Cardiac muscle cell (in vitro differentiated cells and primary cell): Measurements from ENCODE around the gene AQR. TPM values are rescaled to one million over a fixed set of nuclear protein-coding genes. Genes with fewer than 3 reads are reported as not detected.
"Not testable (repeated sequence)": the region's sequence is repeated elsewhere in the genome, so short reads cannot be mapped to it uniquely, and the experiment has no call there.

Source experiments
- DNase-seq, 2 donors: peaks; one replicate each; pipeline versions ENCODE4 v3.0.0 to v3.0.0-alpha.2; 2010 to 2017; ENCODE audit warnings: low read depth in 1 of 2, low spot score in 1 of 2
- H3K27ac ChIP-seq: fragments of 200-600 bp; sonication (generic); 2 replicates; pipeline ENCODE4 v1.5.1; 2016
- H3K27me3 ChIP-seq: fragments of 200-600 bp; sonication (generic); 2 replicates; pipeline ENCODE4 v1.6.0; 2016; ENCODE audit warnings: control low read depth
- H3K36me3 ChIP-seq: fragments of 200-600 bp; sonication (generic); 2 replicates; pipeline ENCODE4 v1.5.1; 2016; ENCODE audit warnings: control low read depth
- H3K4me1 ChIP-seq: fragments of 200-600 bp; sonication (generic); 2 replicates; pipeline ENCODE4 v1.8.1; 2017; ENCODE audit warnings: low read depth, mild to moderate bottlenecking, mixed run types
- H3K4me3 ChIP-seq: fragments of 200-600 bp; sonication (generic); 2 replicates; pipeline ENCODE4 v1.5.1; 2016; ENCODE audit warnings: mild to moderate bottlenecking
- H3K9me3 ChIP-seq: fragments of 200-600 bp; sonication (generic); 2 replicates; pipeline ENCODE4 v1.5.1; 2017; ENCODE audit warnings: low read depth, mild to moderate bottlenecking, control low read depth
- polyA plus RNA-seq: library from polyadenylated mRNA; unstranded; fragments of >200 nt; fragmentation: Nextera tagmentation; extraction: Ambion mirVana; gene quantifications from 2 replicates; pipeline ENCODE4 v1.2.1, GENCODE V29; 2016
- total RNA-seq: library from RNA; depleted of rRNA; stranded (reverse); fragments of >200 nt; gene quantifications from 2 replicates; pipeline ENCODE4 v1.2.3, GENCODE V29; 2016
- TF ChIP-seq, protein P1 (sequence below): IDR thresholded peaks from 2 replicates; pipeline ENCODE4 v1.5.1; 2012; ENCODE audit warnings: low read depth, mild to moderate bottlenecking, low read length

AQR gene
- total and polyA plus RNA-seq, 2 experiments from 2014 or later, result 14.7 to 20.6 TPM

GRCh38 chr15:34952481-34952880, 17.1 kb downstream of the AQR start:
- Histone ChIP-seq H3K36me3 (peaks cover 23% of the 10 kb centered on the region), H3K4me3 (no peak overlapping the region), H3K9me3 (no peaks in the 10 kb centered on the region), H3K4me1 (no peaks in the 10 kb centered on the region), H3K27me3 (no peaks in the 10 kb centered on the region), H3K27ac (no peak overlapping the region)
- peak in 1 of 2 donors; percentile 8 for DNase-seq
- TF ChIP-seq, protein P1, sequence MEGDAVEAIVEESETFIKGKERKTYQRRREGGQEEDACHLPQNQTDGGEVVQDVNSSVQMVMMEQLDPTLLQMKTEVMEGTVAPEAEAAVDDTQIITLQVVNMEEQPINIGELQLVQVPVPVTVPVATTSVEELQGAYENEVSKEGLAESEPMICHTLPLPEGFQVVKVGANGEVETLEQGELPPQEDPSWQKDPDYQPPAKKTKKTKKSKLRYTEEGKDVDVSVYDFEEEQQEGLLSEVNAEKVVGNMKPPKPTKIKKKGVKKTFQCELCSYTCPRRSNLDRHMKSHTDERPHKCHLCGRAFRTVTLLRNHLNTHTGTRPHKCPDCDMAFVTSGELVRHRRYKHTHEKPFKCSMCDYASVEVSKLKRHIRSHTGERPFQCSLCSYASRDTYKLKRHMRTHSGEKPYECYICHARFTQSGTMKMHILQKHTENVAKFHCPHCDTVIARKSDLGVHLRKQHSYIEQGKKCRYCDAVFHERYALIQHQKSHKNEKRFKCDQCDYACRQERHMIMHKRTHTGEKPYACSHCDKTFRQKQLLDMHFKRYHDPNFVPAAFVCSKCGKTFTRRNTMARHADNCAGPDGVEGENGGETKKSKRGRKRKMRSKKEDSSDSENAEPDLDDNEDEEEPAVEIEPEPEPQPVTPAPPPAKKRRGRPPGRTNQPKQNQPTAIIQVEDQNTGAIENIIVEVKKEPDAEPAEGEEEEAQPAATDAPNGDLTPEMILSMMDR, result no peak

GRCh38 chr15:34951993-34952392, 17.5 kb downstream of the AQR start:
- no peak overlapping the region for H3K4me3 ChIP-seq
- DNase-seq, result peak in 1 of 2 donors; percentile 68
- peaks cover 23% of the 10 kb centered on the region for H3K36me3 ChIP-seq
- TF ChIP-seq, protein P1, result no peak
- no peaks in the 10 kb centered on the region for H3K9me3 ChIP-seq
- no peaks in the 10 kb centered on the region for H3K4me1 ChIP-seq
- H3K27ac ChIP-seq, result no peak overlapping the region
- no peaks in the 10 kb centered on the region for H3K27me3 ChIP-seq

DNA sequence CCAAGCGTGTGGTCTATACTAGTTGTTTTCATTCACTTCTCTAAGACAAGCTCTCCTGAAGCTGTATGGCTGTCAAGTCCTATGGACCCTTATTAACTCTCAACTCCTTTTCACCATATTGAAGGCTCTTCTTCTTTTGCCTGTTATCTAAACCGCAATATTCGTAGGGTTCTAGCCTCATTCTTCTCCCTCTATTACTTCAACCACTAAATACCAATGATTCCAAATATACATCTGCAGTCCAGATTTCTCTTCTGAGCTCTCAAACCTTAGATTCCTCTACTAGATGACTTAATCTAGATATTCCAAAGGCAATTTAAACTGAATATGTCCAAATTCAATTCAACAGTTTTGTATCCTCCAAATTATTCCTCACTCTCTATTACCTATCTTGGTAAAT, 24.6 kb downstream of the AQR start:
- Histone ChIP-seq H3K27me3 (no peaks in the 10 kb centered on the region), H3K4me1 (no peaks in the 10 kb centered on the region), H3K9me3 (no peaks in the 10 kb centered on the region), H3K4me3 (no peak overlapping the region), H3K36me3 (peaks cover 50% of the 10 kb centered on the region), H3K27ac (no peak overlapping the region)
- DNase-seq, result no peak
- TF ChIP-seq, protein P1, result no peak

DNA sequence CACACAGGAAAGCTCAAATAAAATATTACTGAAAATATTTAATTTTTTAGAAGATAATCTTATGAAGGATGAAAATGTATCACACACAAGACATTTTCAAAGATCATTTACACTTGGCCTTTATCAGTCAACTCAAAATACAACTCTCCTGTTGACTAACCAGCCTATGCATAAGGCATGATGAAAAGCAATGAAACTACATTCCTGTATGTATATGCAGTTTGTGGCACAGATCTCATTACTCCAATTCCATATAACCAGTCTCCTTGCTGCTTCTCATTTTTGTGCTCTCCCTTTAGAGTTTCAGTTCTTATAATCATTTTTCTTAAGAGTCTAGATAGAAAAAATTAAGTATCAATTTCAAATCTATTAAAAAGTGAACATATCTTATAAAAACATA, 25.8 kb downstream of the AQR start:
- H3K4me3 ChIP-seq, result no peak overlapping the region
- H3K27me3 ChIP-seq, result no peaks in the 10 kb centered on the region
- no peak for DNase-seq
- TF ChIP-seq, protein P1, result no peak
- no peak overlapping the region for H3K27ac ChIP-seq
- no peaks in the 10 kb centered on the region for H3K9me3 ChIP-seq
- H3K36me3 ChIP-seq, result peaks cover 61% of the 10 kb centered on the region
- H3K4me1 ChIP-seq, result no peaks in the 10 kb centered on the region

DNA sequence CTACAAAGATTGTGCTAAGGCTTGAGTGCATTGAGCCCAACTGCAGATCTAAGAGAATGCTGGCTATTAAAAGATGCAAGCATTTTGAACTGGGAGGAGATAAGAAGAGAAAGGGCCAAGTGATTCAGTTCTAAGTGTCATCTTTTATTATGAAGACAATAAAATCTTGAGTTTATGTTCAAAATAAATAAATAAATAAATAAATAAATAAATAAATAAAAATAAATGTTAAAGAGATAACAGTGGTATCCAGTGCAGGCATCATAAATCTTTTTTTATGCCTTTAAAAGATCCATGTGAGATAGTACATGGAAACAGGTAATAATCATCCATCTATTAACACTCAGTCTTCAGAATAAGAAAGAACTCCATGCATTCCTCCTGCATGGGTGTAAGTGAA, 26.3 kb downstream of the AQR start:
- H3K36me3 ChIP-seq, result peaks cover 65% of the 10 kb centered on the region
- not testable (repeated sequence) for H3K4me1 ChIP-seq, H3K27me3 ChIP-seq, DNase-seq, H3K27ac ChIP-seq, H3K9me3 ChIP-seq, H3K4me3 ChIP-seq

- DNase-seq, result peak in 1 of 2 donors; percentile 85
- no peaks in the 10 kb centered on the region for H3K27me3 ChIP-seq
- H3K4me3 ChIP-seq, result no peak overlapping the region
- H3K36me3 ChIP-seq, result peaks cover 66% of the 10 kb centered on the region
- no peaks in the 10 kb centered on the region for H3K9me3 ChIP-seq
- no peak overlapping the region for H3K27ac ChIP-seq
- no peaks in the 10 kb centered on the region for H3K4me1 ChIP-seq
- TF ChIP-seq, protein P1, result no peak
Observed at GRCh38 chr15:34942363-34942762, 27.2 kb downstream of the AQR start.
